A549 (cell line): ENCODE data around the gene MYO15A. TPM values are rescaled to one million over a fixed set of nuclear protein-coding genes. Genes with fewer than 3 reads are reported as not detected.

Experiments
- ATAC-seq, 2 experiments: fragments of 200-7000 bp in 1 of 2; fragments of >200 bp in 1 of 2; cut with Nextera tagmentation in 1 of 2; cut with Tn5 transposase in 1 of 2; 3 replicates each; pipeline versions ENCODE4 v1.8.0 to v1.9.1; 2018 to 2020; ENCODE audit warnings: mild to moderate bottlenecking in 1 of 2, moderate library complexity in 1 of 2
- CTCF ChIA-PET: fragments of 300-600 bp; sonication (Branson Sonifier 250); formaldehyde crosslinking; extraction: SDS; loops from one replicate; lab custom pipeline; 2021; ENCODE audit warnings: antibody characterized with exemption, inconsistent platforms; lab: Yijun Ruan, JAX
- POLR2A ChIA-PET: fragments of 350-600 bp; formaldehyde crosslinking; extraction: SDS; loops from one replicate; lab custom pipeline; 2021; ENCODE audit warnings: antibody characterized with exemption, inconsistent platforms; lab: Yijun Ruan, JAX
- DNase-seq, 2 experiments: peaks; one replicate each; pipeline versions ENCODE4 v3.0.0 to v3.0.0-alpha.2; 2011 to 2016; ENCODE audit warnings: low read depth in 1 of 2, low spot score in 1 of 2
- FAIRE-seq: peaks from 2 replicates; lab custom pipeline; 2011; peaks lifted over from hg19 to GRCh38; lab: Jason Lieb, UNC
- H3K27ac ChIP-seq, 2 experiments: fragments of >200 bp; sonication (Bioruptor Twin); formaldehyde crosslinking; 3 replicates each; pipeline ENCODE4 v1.5.1; 2016 to 2017
- H3K4me1 ChIP-seq: fragments of >200 bp; sonication (Bioruptor Twin); formaldehyde crosslinking; 3 replicates; pipeline ENCODE4 v1.6.1; 2016
- H3K4me2 ChIP-seq: fragments of >200 bp; sonication (Bioruptor Twin); formaldehyde crosslinking; 3 replicates; pipeline ENCODE4 v1.6.1; 2016
- H3K4me3 ChIP-seq: fragments of >200 bp; sonication (Bioruptor Twin); formaldehyde crosslinking; 3 replicates; pipeline ENCODE4 v1.5.1; 2016
- H3K9me3 ChIP-seq: fragments of >200 bp; sonication (Bioruptor Twin); formaldehyde crosslinking; 3 replicates; pipeline ENCODE4 v1.6.1; 2016
- BHLHE40 ChIP-seq: IDR thresholded peaks from 2 replicates; pipeline ENCODE4 v1.6.1; 2012; ENCODE audit warnings: low read depth, low read length, inconsistent platforms
- CBX2 ChIP-seq: fragments of 200-600 bp; sonication (generic); IDR thresholded peaks from 2 replicates; pipeline ENCODE4 v1.6.1; 2016; ENCODE audit warnings: low read depth, mild to moderate bottlenecking, borderline replicate concordance
- CBX8 ChIP-seq: fragments of 200-600 bp; sonication (generic); IDR thresholded peaks from 2 replicates; pipeline ENCODE4 v1.6.1; 2016
- CHD2 ChIP-seq: fragments of 150-350 bp; IDR thresholded peaks from 2 replicates; pipeline ENCODE4 v1.6.1; 2014; ENCODE audit warnings: low read length; ENCODE audit not compliant: partially characterized antibody
- EHF ChIP-seq: fragments of 250-450 bp; sonication (Bioruptor Pico); IDR thresholded peaks from 2 replicates; pipeline ENCODE4 v1.5.0; 2020; ENCODE audit warnings: mild to moderate bottlenecking
- EP300 ChIP-seq, 2 experiments: fragments of >200 bp; sonication (Bioruptor Twin); formaldehyde crosslinking; IDR thresholded peaks; 2 replicates in 1 of 2; 3 replicates in 1 of 2; pipeline ENCODE4 v1.6.1; 2016 to 2017
- ESRRA ChIP-seq: fragments of 150-350 bp; IDR thresholded peaks from 2 replicates; pipeline ENCODE4 v1.6.1; 2014; ENCODE audit warnings: mild to moderate bottlenecking, low read length, borderline replicate concordance
- HDAC2 ChIP-seq: fragments of 200-600 bp; sonication (generic); IDR thresholded peaks from 2 replicates; pipeline ENCODE4 v1.6.1; 2016
- HOXA7 ChIP-seq: fragments of 250-450 bp; sonication (Bioruptor Pico); IDR thresholded peaks from 2 replicates; pipeline ENCODE4 v1.5.0; 2020; ENCODE audit warnings: mild to moderate bottlenecking, moderate library complexity
- HOXB13 ChIP-seq: fragments of 250-450 bp; sonication (Bioruptor Pico); IDR thresholded peaks from 2 replicates; pipeline ENCODE4 v1.5.0; 2020; ENCODE audit warnings: low read depth, mild to moderate bottlenecking, moderate library complexity
- HOXB5 ChIP-seq: fragments of 250-450 bp; sonication (Bioruptor Pico); IDR thresholded peaks from 2 replicates; pipeline ENCODE4 v1.5.0; 2020; ENCODE audit warnings: mild to moderate bottlenecking, moderate library complexity
- KDM1A ChIP-seq: fragments of 200-600 bp; sonication (generic); IDR thresholded peaks from 2 replicates; pipeline ENCODE4 v1.6.1; 2016; ENCODE audit warnings: low read depth, mild to moderate bottlenecking
- MYC ChIP-seq: IDR thresholded peaks from 2 replicates; pipeline ENCODE4 v1.6.1; 2012; ENCODE audit warnings: mild to moderate bottlenecking, inconsistent platforms, low read length, improper control_type of control experiment, borderline replicate concordance
- NR3C1 ChIP-seq: fragments of >200 bp; sonication (Bioruptor Twin); formaldehyde crosslinking; IDR thresholded peaks from 3 replicates; pipeline ENCODE4 v1.6.1; 2017
- RAD21 ChIP-seq, 2 experiments: fragments of >200 bp in 1 of 2; sonication (Bioruptor Twin) in 1 of 2; formaldehyde crosslinking in 1 of 2; IDR thresholded peaks in 1 of 2; conservative IDR thresholded peaks in 1 of 2; 2 replicates in 1 of 2; 3 replicates in 1 of 2; pipeline ENCODE4 v1.6.1; 2012 to 2018; ENCODE audit warnings: inconsistent platforms in 1 of 2
- RARB ChIP-seq: fragments of 250-450 bp; sonication (Bioruptor Pico); IDR thresholded peaks from 2 replicates; pipeline ENCODE4 v1.8.0; 2021; ENCODE audit warnings: mild to moderate bottlenecking, moderate library complexity
- RCOR1 ChIP-seq: fragments of 150-350 bp; IDR thresholded peaks from 2 replicates; pipeline ENCODE4 v1.6.1; 2014; ENCODE audit warnings: antibody characterized with exemption, low read length, low read depth
- SMC3 ChIP-seq: fragments of >200 bp; sonication (Bioruptor Twin); formaldehyde crosslinking; IDR thresholded peaks from 3 replicates; pipeline ENCODE4 v1.6.1; 2018; ENCODE audit warnings: inconsistent platforms
- SREBF2 ChIP-seq: fragments of 450-650 bp; IDR thresholded peaks from 2 replicates; pipeline ENCODE4 v1.6.1; 2014; ENCODE audit warnings: mild to moderate bottlenecking, moderate library complexity
- ZFP36 ChIP-seq: fragments of 450-650 bp; IDR thresholded peaks from 2 replicates; pipeline ENCODE4 v1.6.1; 2014; ENCODE audit warnings: borderline replicate concordance; ENCODE audit not compliant: partially characterized antibody
- ZSCAN20 ChIP-seq: fragments of 250-450 bp; sonication (Bioruptor Pico); IDR thresholded peaks from 2 replicates; pipeline ENCODE4 v1.8.0; 2022; ENCODE audit warnings: mild to moderate bottlenecking, moderate library complexity
- WGBS: methylation state at CpG from one replicate; pipeline ENCODE4 v1.1.6; 2017; ENCODE audit errors: missing lambda C conversion rate; 5-methylcytosine and 5-hydroxymethylcytosine counted together
- polyA plus RNA-seq, 4 experiments: library from polyadenylated mRNA; depleted of rRNA in 3 of 4; stranded (reverse); fragments of >200 nt; fragmentation: RNase III in 1 of 4; extraction: RNeasy Plus Mini Kit Qiagen cat#74134 plus additional on column Dnase treatment in 1 of 4; gene quantifications; 2 replicates in 3 of 4; 3 replicates in 1 of 4; pipeline ENCODE4 v1.2.3, GENCODE V29; 2011 to 2017
- TF ChIP-seq, protein P1 (sequence below): fragments of >200 bp; sonication (Bioruptor Twin); formaldehyde crosslinking; IDR thresholded peaks from 3 replicates; pipeline ENCODE4 v1.5.1; 2016
- TF ChIP-seq, protein P2 (sequence below): fragments of 150-350 bp; IDR thresholded peaks from 2 replicates; pipeline ENCODE4 v1.6.1; 2014; ENCODE audit warnings: low read depth, mild to moderate bottlenecking, low read length
- TF ChIP-seq, protein P3 (sequence below): fragments of >200 bp; sonication (Bioruptor Twin); formaldehyde crosslinking; IDR thresholded peaks from 2 replicates; pipeline ENCODE4 v1.6.1; 2016
- TF ChIP-seq, protein P4 (sequence below): fragments of 250-450 bp; sonication (Bioruptor Pico); IDR thresholded peaks from 2 replicates; pipeline ENCODE4 v1.5.0; 2020; ENCODE audit warnings: low read depth, mild to moderate bottlenecking, moderate library complexity
- TF ChIP-seq, protein P5 (sequence below): fragments of 200-600 bp; sonication (generic); IDR thresholded peaks from 2 replicates; pipeline ENCODE4 v1.6.1; 2016; ENCODE audit warnings: antibody characterized with exemption, mild to moderate bottlenecking, moderate library complexity

Gene MYO15A
- polyA plus RNA-seq, 2 of the 4 experiments (the other 2 are of a cell fraction), result 0.22 to 0.26 TPM

DNA sequence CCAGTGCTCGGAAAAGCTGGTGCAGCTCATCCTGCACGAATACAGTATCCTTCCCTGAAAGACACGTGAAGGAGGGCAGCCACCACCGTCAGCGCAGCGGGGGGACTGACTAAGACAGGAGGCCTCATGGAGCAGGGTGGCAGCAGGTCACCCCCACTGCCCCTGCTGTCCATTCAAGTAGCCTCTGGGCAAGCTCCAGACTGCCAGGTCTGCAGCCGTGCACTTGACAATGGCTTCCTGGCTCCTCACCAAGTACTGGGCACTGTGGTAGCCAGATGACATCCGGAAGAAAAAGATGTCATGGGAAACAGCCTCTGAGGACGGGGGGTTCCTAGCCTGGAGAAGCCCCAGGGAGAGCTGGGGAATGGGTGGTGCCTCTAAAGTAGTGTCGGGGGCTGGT lies 7.9 kb upstream of the MYO15A start (continued):
- TF ChIP-seq ESRRA (no peak), MYC (no peak)
- TF ChIP-seq, all 56 proteins: peak for 0

DNA sequence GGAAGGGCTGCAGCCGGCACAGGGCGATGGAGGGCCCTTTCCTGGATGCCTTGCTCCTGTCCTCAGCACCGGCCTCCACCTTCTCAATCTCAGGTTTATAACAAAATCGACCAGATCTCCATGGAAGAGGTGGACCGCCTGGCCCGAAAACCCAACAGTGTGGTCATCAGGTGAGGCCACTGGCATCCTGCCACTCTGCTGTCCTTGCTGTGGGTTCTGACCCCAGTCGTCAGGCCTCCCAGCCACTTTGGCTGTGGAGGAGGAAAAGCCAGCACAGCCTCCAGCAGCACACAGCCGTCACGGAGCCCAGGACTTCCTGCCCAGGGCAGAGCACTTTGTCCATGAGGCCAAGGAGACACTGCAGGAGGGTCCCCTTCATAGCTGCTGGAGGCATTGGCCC lies 6.7 kb upstream of the MYO15A start:
- TF ChIP-seq RARB (CRISPR knock-in tag) (no peak), KDM1A (no peak), CHD2 (no peak), HOXB13 (CRISPR knock-in tag) (no peak), EHF (no peak), ZFP36 (no peak), SMC3 (no peak), HOXB5 (no peak)
- CTCF ChIA-PET, result interaction anchor here (1.2 to 2.2 kb wide), 2 partner anchors 9 kb away, joined by 4 to 6 read pairs; no protein-coding TSS in a partner anchor
- Histone ChIP-seq H3K4me3 (no peak overlapping the region), H3K9me3 (no peaks in the 10 kb centered on the region), H3K4me2 (no peak overlapping the region), H3K27ac (no peak overlapping the region), H3K4me1 (no peaks in the 10 kb centered on the region)
- FAIRE-seq (no peak), ATAC-seq (no peak), DNase-seq (no peak)
- WGBS, result 92% methylated on average over 9 of the region's 9 CpGs
- POLR2A ChIA-PET, result no interaction called here

DNA sequence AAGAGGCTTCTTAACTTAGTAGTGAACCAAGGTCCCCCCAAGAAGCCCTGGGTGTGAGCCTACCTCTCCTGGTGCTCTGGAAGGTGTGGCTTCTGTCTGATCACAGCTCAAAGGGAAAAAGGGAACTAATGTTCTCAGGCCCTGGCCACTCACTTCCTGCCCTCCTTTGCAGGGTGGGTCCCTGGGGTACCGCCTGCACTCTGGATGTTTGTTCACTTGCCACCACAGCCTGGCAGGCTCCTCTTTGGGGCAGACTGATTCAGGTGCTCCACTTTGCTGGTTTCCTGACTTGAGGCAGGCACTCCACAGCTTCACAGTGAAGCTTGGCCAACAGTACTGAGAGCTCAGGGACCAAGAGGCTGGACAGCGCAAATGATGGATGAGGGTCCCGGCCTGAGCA lies 5.9 kb upstream of the MYO15A start:
- POLR2A ChIA-PET, result no interaction called here
- CTCF ChIA-PET, result interaction anchor here (1.2 to 1.3 kb wide), 2 partner anchors 9 to 10 kb away, joined by 4 to 6 read pairs; no protein-coding TSS in a partner anchor
- no peak for FAIRE-seq
- no peak overlapping the region for H3K4me3 ChIP-seq
- no peak for DNase-seq
- WGBS, result 94% methylated on average over 3 of the region's 3 CpGs
- no peak for ATAC-seq
- H3K27ac ChIP-seq, result no peak overlapping the region
- no peaks in the 10 kb centered on the region for H3K4me1 ChIP-seq
- no peak for TF ChIP-seq HDAC2
- no peak for TF ChIP-seq CBX2
- no peak for TF ChIP-seq RCOR1
- TF ChIP-seq, protein P1, sequence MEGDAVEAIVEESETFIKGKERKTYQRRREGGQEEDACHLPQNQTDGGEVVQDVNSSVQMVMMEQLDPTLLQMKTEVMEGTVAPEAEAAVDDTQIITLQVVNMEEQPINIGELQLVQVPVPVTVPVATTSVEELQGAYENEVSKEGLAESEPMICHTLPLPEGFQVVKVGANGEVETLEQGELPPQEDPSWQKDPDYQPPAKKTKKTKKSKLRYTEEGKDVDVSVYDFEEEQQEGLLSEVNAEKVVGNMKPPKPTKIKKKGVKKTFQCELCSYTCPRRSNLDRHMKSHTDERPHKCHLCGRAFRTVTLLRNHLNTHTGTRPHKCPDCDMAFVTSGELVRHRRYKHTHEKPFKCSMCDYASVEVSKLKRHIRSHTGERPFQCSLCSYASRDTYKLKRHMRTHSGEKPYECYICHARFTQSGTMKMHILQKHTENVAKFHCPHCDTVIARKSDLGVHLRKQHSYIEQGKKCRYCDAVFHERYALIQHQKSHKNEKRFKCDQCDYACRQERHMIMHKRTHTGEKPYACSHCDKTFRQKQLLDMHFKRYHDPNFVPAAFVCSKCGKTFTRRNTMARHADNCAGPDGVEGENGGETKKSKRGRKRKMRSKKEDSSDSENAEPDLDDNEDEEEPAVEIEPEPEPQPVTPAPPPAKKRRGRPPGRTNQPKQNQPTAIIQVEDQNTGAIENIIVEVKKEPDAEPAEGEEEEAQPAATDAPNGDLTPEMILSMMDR, result no peak
- no peak for TF ChIP-seq EP300 (IDR thresholded peaks at IDR 0.05)
- TF ChIP-seq ZSCAN20, result no peak
- TF ChIP-seq, protein P2, sequence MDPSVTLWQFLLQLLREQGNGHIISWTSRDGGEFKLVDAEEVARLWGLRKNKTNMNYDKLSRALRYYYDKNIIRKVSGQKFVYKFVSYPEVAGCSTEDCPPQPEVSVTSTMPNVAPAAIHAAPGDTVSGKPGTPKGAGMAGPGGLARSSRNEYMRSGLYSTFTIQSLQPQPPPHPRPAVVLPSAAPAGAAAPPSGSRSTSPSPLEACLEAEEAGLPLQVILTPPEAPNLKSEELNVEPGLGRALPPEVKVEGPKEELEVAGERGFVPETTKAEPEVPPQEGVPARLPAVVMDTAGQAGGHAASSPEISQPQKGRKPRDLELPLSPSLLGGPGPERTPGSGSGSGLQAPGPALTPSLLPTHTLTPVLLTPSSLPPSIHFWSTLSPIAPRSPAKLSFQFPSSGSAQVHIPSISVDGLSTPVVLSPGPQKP, result no peak
- TF ChIP-seq, protein P3, sequence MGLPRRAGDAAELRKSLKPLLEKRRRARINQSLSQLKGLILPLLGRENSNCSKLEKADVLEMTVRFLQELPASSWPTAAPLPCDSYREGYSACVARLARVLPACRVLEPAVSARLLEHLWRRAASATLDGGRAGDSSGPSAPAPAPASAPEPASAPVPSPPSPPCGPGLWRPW, result no peak
- no peak for TF ChIP-seq NR3C1
- no peak for TF ChIP-seq BHLHE40
- H3K4me2 ChIP-seq, result no peak overlapping the region
- no peaks in the 10 kb centered on the region for H3K9me3 ChIP-seq

DNA sequence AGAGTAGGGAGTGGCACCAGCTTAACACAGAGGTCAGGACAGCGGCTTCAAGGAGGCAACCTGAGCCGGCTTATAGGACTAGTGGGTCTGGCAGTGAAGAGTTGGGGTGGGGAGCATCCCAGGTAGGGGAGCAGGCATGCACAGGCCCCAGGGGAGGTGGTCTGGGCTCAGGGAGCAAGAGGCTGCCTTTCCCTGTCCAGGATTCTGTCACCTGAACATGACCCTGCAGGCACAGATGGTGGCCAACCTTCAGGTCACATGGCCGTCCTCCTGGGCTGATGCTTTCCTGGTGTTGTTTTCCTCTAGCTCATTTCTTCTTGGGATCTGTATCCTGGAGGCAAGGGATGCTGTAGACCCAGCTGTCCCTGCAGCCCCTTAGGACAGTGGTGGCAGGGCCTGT lies 3.5 kb upstream of the MYO15A start:
- FAIRE-seq (no peak), DNase-seq (no peak), ATAC-seq (no peak)
- CTCF ChIA-PET, result no interaction called here
- no peak overlapping the region for H3K27ac ChIP-seq
- no peaks in the 10 kb centered on the region for H3K4me1 ChIP-seq
- 91% methylated on average over 3 of the region's 3 CpGs for WGBS
- H3K4me3 ChIP-seq, result no peak overlapping the region
- no peak overlapping the region for H3K4me2 ChIP-seq
- H3K9me3 ChIP-seq, result no peaks in the 10 kb centered on the region
- POLR2A ChIA-PET, result no interaction called here
- TF ChIP-seq, protein P4, sequence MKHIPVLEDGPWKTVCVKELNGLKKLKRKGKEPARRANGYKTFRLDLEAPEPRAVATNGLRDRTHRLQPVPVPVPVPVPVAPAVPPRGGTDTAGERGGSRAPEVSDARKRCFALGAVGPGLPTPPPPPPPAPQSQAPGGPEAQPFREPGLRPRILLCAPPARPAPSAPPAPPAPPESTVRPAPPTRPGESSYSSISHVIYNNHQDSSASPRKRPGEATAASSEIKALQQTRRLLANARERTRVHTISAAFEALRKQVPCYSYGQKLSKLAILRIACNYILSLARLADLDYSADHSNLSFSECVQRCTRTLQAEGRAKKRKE (CRISPR knock-in tag), result no peak
- TF ChIP-seq RAD21 (conservative IDR thresholded peaks at IDR 0.05 in 1 of 2, IDR thresholded peaks at IDR 0.05 in 1 of 2) (no peak), HOXA7 (CRISPR knock-in tag) (no peak), ZSCAN20 (no peak), CBX8 (no peak), SREBF2 (no peak)
- TF ChIP-seq, protein P5, sequence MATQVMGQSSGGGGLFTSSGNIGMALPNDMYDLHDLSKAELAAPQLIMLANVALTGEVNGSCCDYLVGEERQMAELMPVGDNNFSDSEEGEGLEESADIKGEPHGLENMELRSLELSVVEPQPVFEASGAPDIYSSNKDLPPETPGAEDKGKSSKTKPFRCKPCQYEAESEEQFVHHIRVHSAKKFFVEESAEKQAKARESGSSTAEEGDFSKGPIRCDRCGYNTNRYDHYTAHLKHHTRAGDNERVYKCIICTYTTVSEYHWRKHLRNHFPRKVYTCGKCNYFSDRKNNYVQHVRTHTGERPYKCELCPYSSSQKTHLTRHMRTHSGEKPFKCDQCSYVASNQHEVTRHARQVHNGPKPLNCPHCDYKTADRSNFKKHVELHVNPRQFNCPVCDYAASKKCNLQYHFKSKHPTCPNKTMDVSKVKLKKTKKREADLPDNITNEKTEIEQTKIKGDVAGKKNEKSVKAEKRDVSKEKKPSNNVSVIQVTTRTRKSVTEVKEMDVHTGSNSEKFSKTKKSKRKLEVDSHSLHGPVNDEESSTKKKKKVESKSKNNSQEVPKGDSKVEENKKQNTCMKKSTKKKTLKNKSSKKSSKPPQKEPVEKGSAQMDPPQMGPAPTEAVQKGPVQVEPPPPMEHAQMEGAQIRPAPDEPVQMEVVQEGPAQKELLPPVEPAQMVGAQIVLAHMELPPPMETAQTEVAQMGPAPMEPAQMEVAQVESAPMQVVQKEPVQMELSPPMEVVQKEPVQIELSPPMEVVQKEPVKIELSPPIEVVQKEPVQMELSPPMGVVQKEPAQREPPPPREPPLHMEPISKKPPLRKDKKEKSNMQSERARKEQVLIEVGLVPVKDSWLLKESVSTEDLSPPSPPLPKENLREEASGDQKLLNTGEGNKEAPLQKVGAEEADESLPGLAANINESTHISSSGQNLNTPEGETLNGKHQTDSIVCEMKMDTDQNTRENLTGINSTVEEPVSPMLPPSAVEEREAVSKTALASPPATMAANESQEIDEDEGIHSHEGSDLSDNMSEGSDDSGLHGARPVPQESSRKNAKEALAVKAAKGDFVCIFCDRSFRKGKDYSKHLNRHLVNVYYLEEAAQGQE, result no peak
